Kidney epithelial cell (primary cell): ENCODE measurements around the gene FOXD2. TPM values are rescaled to one million over a fixed set of nuclear protein-coding genes. Genes with fewer than 3 reads are reported as not detected.

ENCODE experiments used
- DNase-seq: peaks from one replicate; pipeline ENCODE4 v3.0.0-alpha.2; 2010; ENCODE audit warnings: low read depth
- H3K27me3 ChIP-seq: 2 replicates; pipeline ENCODE4 v1.6.0; 2011; ENCODE audit warnings: low read length; ENCODE audit not compliant: control insufficient read depth, insufficient read depth
- H3K36me3 ChIP-seq: 2 replicates; pipeline ENCODE4 v1.5.1; 2011; ENCODE audit warnings: low read length; ENCODE audit not compliant: control insufficient read depth, insufficient read depth
- H3K4me3 ChIP-seq: 2 replicates; pipeline ENCODE4 v1.5.1; 2011; ENCODE audit warnings: low read depth, mild to moderate bottlenecking, control low read depth, low read length
- total RNA-seq: library from RNA; depleted of rRNA; stranded (reverse); fragments of >200 nt; gene quantifications from 2 replicates; pipeline ENCODE4 v1.2.3, GENCODE V29; 2015
- TF ChIP-seq, protein P1 (sequence below): IDR thresholded peaks from 2 replicates; pipeline ENCODE4 v1.5.1; 2011; ENCODE audit warnings: mild to moderate bottlenecking, moderate library complexity, low read length, control low read depth, inconsistent platforms; ENCODE audit not compliant: insufficient read depth, poor library complexity, severe bottlenecking

The FOXD2 gene
- 0.21 and 0.96 TPM in 2 replicates for total RNA-seq

DNA sequence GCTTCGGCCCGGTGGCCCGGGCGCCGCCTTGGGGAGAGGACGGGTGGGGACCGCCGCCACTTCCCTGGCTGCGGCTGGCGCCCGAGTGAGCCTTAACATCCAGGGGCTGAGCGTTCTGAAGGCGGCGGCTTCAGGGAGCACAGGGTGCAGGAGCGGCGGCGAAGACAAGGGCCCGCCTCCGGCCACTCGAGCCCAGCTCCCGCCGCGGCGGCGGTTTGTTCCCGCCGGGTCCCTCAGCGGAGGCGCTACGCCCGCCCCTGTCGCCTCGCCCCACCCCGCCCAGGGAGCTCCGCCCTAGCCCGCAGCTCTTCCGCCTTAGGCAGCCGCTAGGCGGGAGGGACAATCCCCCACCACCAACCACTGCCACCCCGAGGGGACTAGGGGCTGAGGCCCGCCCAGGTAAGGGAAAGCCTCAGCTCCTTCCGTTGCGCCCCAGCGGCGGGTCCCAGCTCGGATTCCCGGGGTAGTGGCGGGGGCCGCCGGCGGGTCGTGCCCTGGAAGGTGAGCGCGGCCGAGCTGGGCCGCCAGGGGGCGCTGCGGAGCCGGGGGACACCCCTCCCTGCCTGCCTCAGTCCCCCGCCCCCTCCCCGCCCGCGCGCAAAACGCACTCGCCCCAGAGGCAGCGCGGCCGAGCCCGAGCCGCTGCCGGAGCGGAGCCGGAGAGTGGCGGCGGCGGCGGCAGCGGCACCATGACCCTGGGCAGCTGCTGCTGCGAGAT is at the start of gene FOXD2:
FOXD2 (plus strand) TSS at position 598 of the 718 bp plus-strand sequence; CDS start at position 690, 92 bp downstream.
- H3K36me3 ChIP-seq: no peaks in the 10 kb centered on the region
- peaks cover 54% of the 10 kb centered on the region for H3K27me3 ChIP-seq
- H3K4me3 ChIP-seq: peak within 1 kb of the TSS; percentile 71
- TF ChIP-seq, protein P1, sequence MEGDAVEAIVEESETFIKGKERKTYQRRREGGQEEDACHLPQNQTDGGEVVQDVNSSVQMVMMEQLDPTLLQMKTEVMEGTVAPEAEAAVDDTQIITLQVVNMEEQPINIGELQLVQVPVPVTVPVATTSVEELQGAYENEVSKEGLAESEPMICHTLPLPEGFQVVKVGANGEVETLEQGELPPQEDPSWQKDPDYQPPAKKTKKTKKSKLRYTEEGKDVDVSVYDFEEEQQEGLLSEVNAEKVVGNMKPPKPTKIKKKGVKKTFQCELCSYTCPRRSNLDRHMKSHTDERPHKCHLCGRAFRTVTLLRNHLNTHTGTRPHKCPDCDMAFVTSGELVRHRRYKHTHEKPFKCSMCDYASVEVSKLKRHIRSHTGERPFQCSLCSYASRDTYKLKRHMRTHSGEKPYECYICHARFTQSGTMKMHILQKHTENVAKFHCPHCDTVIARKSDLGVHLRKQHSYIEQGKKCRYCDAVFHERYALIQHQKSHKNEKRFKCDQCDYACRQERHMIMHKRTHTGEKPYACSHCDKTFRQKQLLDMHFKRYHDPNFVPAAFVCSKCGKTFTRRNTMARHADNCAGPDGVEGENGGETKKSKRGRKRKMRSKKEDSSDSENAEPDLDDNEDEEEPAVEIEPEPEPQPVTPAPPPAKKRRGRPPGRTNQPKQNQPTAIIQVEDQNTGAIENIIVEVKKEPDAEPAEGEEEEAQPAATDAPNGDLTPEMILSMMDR: peak; percentile 49
- DNase-seq: no peak

DNA sequence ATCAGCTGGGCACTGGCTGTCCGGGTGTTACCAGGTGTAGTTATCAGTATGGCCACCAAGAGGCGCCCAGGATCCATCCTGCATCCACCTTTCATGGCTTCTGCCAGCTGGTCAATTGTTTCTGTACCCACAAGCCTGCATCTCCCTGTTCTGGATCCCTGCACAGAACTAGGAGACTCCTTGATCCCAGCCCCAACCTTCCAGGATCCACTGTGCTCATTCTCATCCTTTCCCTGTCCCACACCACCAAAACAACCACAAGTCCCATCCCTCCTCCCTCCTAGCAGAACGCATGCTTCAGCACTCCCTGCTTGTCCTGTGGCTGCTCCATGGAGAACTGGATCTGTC is 49.0 kb upstream of the FOXD2 start:
- no peak overlapping the region for H3K4me3 ChIP-seq
- TF ChIP-seq, protein P1: peak; percentile 85
- peak; percentile 14 for DNase-seq
- no peaks in the 10 kb centered on the region for H3K27me3 ChIP-seq
- H3K36me3 ChIP-seq: no peaks in the 10 kb centered on the region

DNA sequence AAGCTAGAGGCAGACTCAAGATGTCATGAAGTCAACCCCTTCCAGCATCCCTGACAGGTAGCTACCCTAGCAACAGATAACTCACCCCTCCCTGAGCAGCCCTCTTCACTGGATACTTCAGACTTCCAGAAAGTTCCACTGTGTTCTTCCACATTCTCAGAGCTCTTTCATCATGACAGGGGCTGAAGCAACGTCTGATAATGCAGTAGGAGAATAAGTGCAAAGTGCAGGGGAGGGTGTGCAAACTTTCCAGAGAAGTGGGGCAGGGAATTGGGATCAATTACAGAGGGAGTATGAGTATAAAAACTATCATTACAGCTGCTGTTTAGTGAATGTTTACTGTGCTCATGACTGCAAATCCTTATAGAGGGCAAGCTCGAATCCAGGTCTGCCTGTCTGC is 48.1 kb upstream of the FOXD2 start:
- no peaks in the 10 kb centered on the region for H3K36me3 ChIP-seq
- DNase-seq: no peak
- H3K27me3 ChIP-seq: no peaks in the 10 kb centered on the region
- TF ChIP-seq, protein P1: no peak
- H3K4me3 ChIP-seq: no peak overlapping the region

DNA sequence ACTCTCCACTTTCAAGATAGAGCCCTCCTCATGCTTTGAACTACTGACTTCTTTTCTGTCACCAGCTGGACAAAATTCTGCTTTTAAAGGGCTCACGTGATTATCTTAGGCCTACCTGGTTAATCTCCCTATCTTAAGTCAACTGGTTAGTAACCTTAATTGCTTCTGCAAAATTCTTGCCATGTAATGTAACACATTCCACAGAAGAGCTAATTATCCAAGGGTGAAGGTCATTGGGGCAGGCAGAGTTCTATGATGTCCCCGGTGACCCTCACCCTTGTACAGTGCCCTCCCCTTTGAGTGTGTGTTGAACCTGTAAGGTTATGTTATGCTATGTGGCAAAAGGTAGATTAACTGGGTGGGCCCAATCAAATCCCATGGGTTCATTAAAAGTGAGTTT is 47.0 kb upstream of the FOXD2 start:
- no peaks in the 10 kb centered on the region for H3K36me3 ChIP-seq
- H3K27me3 ChIP-seq: no peaks in the 10 kb centered on the region
- no peak for DNase-seq

GRCh38 chr1:47393141-47393540 is 44.7 kb upstream of the FOXD2 start:
- no peak for DNase-seq
- TF ChIP-seq, protein P1: no peak
- no peaks in the 10 kb centered on the region for H3K36me3 ChIP-seq
- H3K27me3 ChIP-seq: no peaks in the 10 kb centered on the region
- no peak overlapping the region for H3K4me3 ChIP-seq

More for the DNA sequence above, 47.0 kb upstream of the FOXD2 start:
- TF ChIP-seq, protein P1: no peak
- H3K4me3 ChIP-seq: no peak overlapping the region

GRCh38 chr1:47395433-47395832 is 42.4 kb upstream of the FOXD2 start:
- TF ChIP-seq, protein P1: no peak
- H3K36me3 ChIP-seq: no peaks in the 10 kb centered on the region
- no peak for DNase-seq
- no peak overlapping the region for H3K4me3 ChIP-seq
- H3K27me3 ChIP-seq: no peaks in the 10 kb centered on the region
